ENCODE results near the gene RPS6KB2.
A peak's percentile ranks its signal among the peaks of the same experiment; 100 is the strongest.
"Not testable (repeated sequence)": the region's sequence is repeated elsewhere in the genome, so short reads cannot be mapped to it uniquely, and the experiment has no call there.

RPS6KB2 gene

GRCh38 chr11:67420646-67421429 lies 7.5 kb upstream of the RPS6KB2 start:
- H3K36me3 Mint-ChIP-seq (ENCODE audit: low read depth) = no peaks in the 10 kb centered on the region
- no peak for TF ChIP-seq CTCF (IDR thresholded peaks at IDR 0.05; ENCODE audit: unreplicated experiment in 3 of 3)
- H3K4me1 Mint-ChIP-seq = peaks cover 19% of the 10 kb centered on the region
- H3K27ac Mint-ChIP-seq = peak overlapping the region; percentile 55 to 93 (median 90)
- no peaks in the 10 kb centered on the region for H3K9me3 Mint-ChIP-seq
- H3K4me3 Mint-ChIP-seq = peak overlapping the region; percentile 72 to 82 (median 77)
- H3K27me3 Mint-ChIP-seq (ENCODE audit: low read depth) = peaks cover 17% of the 10 kb centered on the region

- Mint-ChIP-seq H3K4me3 (peak overlapping the region; percentile 72 to 82 (median 77)), H3K36me3 (ENCODE audit: low read depth) (no peaks in the 10 kb centered on the region), H3K4me1 (peaks cover 13% of the 10 kb centered on the region), H3K27ac (peak overlapping the region; percentile 55 to 93 (median 90)), H3K9me3 (no peaks in the 10 kb centered on the region), H3K27me3 (ENCODE audit: low read depth) (peaks cover 10% of the 10 kb centered on the region)
- no peak for TF ChIP-seq CTCF (IDR thresholded peaks at IDR 0.05; ENCODE audit: unreplicated experiment in 3 of 3)
Measured at GRCh38 chr11:67421430-67422031, 6.8 kb upstream of the RPS6KB2 start.

GRCh38 chr11:67422891-67423290 lies 5.4 kb upstream of the RPS6KB2 start:
- Mint-ChIP-seq H3K36me3 (ENCODE audit: low read depth) (no peaks in the 10 kb centered on the region), H3K9me3 (no peaks in the 10 kb centered on the region), H3K4me1 (peaks cover 8% of the 10 kb centered on the region), H3K27me3 (ENCODE audit: low read depth) (peaks cover 2% of the 10 kb centered on the region), H3K27ac (peak overlapping the region in 2 of 3 experiments; percentile 53 to 74), H3K4me3 (peak overlapping the region; percentile 49 to 62 (median 49))
- no peak for TF ChIP-seq CTCF (IDR thresholded peaks at IDR 0.05; ENCODE audit: unreplicated experiment in 3 of 3)

GRCh38 chr11:67423466-67423865 lies 4.8 kb upstream of the RPS6KB2 start:
- no peaks in the 10 kb centered on the region for H3K27me3 Mint-ChIP-seq (ENCODE audit: low read depth)
- no peak overlapping the region for H3K4me3 Mint-ChIP-seq
- H3K36me3 Mint-ChIP-seq (ENCODE audit: low read depth) = no peaks in the 10 kb centered on the region
- H3K4me1 Mint-ChIP-seq = peaks cover 7% of the 10 kb centered on the region
- no peaks in the 10 kb centered on the region for H3K9me3 Mint-ChIP-seq
- no peak for TF ChIP-seq CTCF (IDR thresholded peaks at IDR 0.05; ENCODE audit: unreplicated experiment in 3 of 3)
- no peak overlapping the region for H3K27ac Mint-ChIP-seq

DNA sequence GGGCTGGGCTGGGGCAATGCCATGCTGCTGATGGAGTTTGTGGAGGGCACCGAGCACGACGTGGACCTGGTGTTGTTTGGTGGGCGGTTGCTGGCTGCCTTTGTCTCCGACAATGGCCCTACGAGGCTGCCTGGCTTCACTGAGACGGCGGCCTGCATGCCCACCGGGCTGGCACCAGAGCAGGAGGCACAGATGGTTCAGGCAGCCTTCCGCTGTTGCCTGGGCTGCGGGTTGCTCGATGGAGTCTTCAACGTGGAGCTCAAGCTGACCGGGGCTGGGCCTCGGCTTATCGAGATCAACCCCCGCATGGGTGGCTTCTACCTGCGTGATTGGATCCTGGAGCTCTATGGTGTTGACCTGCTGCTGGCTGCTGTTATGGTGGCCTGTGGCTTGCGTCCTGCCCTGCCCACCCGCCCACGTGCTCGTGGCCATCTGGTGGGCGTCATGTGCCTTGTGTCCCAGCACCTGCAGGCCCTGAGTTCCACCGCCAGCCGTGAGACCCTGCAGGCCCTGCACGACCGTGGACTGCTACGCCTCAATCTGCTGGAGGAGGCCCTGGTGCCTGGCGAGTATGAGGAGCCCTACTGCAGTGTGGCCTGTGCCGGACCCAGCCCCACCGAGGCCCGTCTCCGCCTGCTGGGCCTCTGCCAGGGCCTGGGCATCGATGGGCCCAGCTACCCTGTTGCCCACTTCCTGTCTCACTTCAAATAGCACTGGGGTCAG lies 4.2 kb upstream of the RPS6KB2 start:
- Mint-ChIP-seq H3K4me1 (peaks cover 7% of the 10 kb centered on the region), H3K27me3 (ENCODE audit: low read depth) (no peaks in the 10 kb centered on the region), H3K4me3 (no peak overlapping the region), H3K27ac (no peak overlapping the region), H3K9me3 (no peaks in the 10 kb centered on the region), H3K36me3 (ENCODE audit: low read depth) (no peaks in the 10 kb centered on the region)
- TF ChIP-seq CTCF (IDR thresholded peaks at IDR 0.05; ENCODE audit: unreplicated experiment in 3 of 3) = no peak

DNA sequence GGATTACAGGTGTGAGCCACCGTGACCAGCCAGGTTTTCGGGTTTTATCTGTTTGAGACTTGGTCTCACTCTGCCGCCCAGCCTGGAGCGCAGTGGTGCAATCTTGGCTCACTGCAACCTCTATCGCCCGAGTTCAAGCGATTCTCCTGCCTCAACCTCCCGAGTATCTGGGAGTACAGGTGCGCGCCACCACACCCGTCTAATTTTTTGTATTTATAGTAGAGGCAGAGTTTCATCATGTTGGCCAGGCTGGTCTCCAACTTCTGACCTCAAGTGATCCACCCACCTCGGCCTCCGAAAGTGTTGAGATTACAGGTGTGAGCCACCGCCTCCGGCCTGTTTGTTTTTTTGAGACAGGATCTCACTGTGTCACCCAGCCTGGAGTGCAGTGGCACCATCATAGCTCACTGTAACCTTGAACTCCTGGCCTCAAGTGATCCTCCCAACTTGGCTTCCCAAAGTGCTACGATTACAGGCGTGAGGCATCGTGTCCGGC lies 882 bp upstream of the RPS6KB2 start:
- H3K27ac Mint-ChIP-seq = peak overlapping the region; percentile 92 to 98 (median 94)
- not testable (repeated sequence) for H3K9me3 Mint-ChIP-seq; H3K36me3 Mint-ChIP-seq (ENCODE audit: low read depth); H3K4me1 Mint-ChIP-seq; H3K27me3 Mint-ChIP-seq (ENCODE audit: low read depth)
- peak overlapping the region; percentile 90 to 96 (median 95) for H3K4me3 Mint-ChIP-seq

Data from nephron (organoid).